Endothelial cell (in vitro differentiated cells): ENCODE measurements around the gene SLC25A23. TPM values are rescaled to one million over a fixed set of nuclear protein-coding genes. Genes with fewer than 3 reads are reported as not detected.

Experiments
- DNase-seq: peaks from one replicate; pipeline ENCODE4 v3.0.0; 2021; ENCODE audit warnings: low spot score
- H3K27ac Mint-ChIP-seq: one replicate; pipeline ENCODE4 v1.8.0; 2021; ENCODE audit warnings: mixed read lengths, inconsistent platforms; ENCODE audit not compliant: unreplicated experiment
- H3K27me3 Mint-ChIP-seq: one replicate; pipeline ENCODE4 v1.8.0; 2021; ENCODE audit warnings: mild to moderate bottlenecking, moderate library complexity, mixed read lengths, inconsistent platforms; ENCODE audit not compliant: unreplicated experiment
- H3K36me3 Mint-ChIP-seq: one replicate; pipeline ENCODE4 v1.8.0; 2021; ENCODE audit warnings: mild to moderate bottlenecking, low read depth, mixed read lengths, inconsistent platforms; ENCODE audit not compliant: unreplicated experiment
- H3K4me1 Mint-ChIP-seq: one replicate; pipeline ENCODE4 v1.8.0; 2021; ENCODE audit warnings: mild to moderate bottlenecking, mixed read lengths, inconsistent platforms; ENCODE audit not compliant: unreplicated experiment
- H3K4me3 Mint-ChIP-seq: one replicate; pipeline ENCODE4 v1.8.0; 2021; ENCODE audit warnings: mild to moderate bottlenecking, mixed read lengths, inconsistent platforms; ENCODE audit not compliant: unreplicated experiment
- H3K9me3 Mint-ChIP-seq: one replicate; pipeline ENCODE4 v1.8.0; 2021; ENCODE audit warnings: mixed read lengths, inconsistent platforms; ENCODE audit not compliant: unreplicated experiment
- total RNA-seq: library from RNA; stranded (reverse); fragmentation: NEBNext Ultra II Directional; extraction: Animal tissue kit (Norgen Biotek cat#: 25700); gene quantifications from one replicate; pipeline ENCODE4 v1.2.1, GENCODE V29; 2021; ENCODE audit not compliant: unreplicated experiment
- TF ChIP-seq, protein P1 (sequence below): fragments of 200-600 bp; sonication (generic); IDR thresholded peaks from one replicate; pipeline ENCODE4 v1.5.0; 2021; ENCODE audit warnings: antibody characterized with exemption; ENCODE audit not compliant: unreplicated experiment

The SLC25A23 gene
- total RNA-seq, 1 donor from 2014 or later = 20.7 TPM

DNA sequence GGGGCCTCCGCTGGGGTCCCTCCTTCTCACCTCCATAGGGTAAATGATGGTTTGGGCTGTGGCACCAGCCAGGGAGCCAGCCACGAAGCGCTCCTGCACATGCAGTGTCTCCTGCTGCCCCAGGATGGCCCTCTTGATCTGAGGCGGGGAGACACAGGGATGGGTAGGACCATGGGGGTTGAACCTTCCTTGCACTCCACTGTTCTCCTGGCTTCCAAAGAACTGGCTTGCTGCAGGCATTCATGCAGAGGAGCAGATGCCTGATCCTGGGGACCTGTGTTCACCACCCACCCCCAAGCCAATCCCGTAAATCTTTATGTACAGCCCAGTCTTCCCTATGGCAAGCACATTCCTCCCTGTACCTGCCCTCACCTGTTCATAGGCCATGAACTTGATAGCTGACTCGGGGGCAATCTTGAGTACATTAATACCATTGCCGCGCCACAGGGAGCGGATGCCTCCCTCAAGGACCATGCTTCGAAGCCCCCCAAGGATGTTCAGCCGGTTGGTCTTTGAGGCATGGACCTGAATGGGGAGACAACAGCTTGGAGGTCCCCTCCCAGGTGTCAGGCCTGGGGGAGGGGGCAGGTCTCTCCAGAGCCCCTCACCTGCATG, 5.5 kb downstream of the SLC25A23 start:
- TF ChIP-seq, protein P1, sequence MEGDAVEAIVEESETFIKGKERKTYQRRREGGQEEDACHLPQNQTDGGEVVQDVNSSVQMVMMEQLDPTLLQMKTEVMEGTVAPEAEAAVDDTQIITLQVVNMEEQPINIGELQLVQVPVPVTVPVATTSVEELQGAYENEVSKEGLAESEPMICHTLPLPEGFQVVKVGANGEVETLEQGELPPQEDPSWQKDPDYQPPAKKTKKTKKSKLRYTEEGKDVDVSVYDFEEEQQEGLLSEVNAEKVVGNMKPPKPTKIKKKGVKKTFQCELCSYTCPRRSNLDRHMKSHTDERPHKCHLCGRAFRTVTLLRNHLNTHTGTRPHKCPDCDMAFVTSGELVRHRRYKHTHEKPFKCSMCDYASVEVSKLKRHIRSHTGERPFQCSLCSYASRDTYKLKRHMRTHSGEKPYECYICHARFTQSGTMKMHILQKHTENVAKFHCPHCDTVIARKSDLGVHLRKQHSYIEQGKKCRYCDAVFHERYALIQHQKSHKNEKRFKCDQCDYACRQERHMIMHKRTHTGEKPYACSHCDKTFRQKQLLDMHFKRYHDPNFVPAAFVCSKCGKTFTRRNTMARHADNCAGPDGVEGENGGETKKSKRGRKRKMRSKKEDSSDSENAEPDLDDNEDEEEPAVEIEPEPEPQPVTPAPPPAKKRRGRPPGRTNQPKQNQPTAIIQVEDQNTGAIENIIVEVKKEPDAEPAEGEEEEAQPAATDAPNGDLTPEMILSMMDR = no peak
- Mint-ChIP-seq H3K4me1 (peaks cover 4% of the 10 kb centered on the region), H3K27me3 (peaks cover 7% of the 10 kb centered on the region), H3K9me3 (no peaks in the 10 kb centered on the region), H3K36me3 (peaks cover 20% of the 10 kb centered on the region), H3K4me3 (no peak overlapping the region), H3K27ac (no peak overlapping the region)
- DNase-seq = no peak

DNA sequence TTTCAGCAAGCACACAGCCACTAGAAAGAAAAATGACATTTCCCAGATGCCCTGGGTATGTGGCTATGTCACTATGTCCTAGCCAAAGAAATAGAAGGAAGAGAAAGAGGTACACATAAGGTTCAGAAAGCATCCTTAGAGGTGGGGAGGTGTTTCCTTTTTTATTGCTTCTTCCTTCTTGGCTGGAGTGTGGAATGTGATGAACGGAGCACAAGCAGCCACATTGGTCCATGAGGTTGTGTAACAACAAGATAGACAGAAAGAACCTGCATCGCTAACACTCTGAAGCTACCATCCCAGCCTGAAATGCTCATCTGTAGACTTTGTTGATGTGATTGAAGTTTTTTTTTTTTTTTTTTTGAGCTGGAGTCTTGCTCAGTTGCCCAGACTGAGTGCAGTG, 6.7 kb downstream of the SLC25A23 start:
- Mint-ChIP-seq H3K9me3 (no peaks in the 10 kb centered on the region), H3K4me3 (no peak overlapping the region), H3K36me3 (peaks cover 20% of the 10 kb centered on the region), H3K4me1 (no peaks in the 10 kb centered on the region), H3K27me3 (peaks cover 7% of the 10 kb centered on the region), H3K27ac (no peak overlapping the region)
- DNase-seq = no peak
- TF ChIP-seq, protein P1 = no peak

DNA sequence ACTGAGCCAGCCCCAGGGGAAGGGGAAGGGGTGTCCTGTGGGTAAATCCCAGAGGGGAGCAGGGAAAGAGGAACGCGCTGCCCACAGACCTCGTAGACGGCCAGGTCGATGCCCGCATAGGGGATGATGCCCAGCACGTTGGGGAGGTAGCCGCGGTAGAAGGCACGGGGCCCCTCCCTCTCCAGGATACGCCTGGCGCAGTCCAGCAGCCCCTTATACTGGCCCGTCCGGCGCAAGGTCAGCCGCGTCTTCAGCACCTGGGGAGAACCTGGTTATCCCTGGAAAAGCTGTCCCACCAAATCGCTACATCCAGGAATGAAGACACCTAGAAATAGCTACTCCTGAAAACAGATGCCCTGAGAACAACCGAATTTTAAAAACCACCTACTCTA, 7.4 kb downstream of the SLC25A23 start:
- H3K27me3 Mint-ChIP-seq = peaks cover 4% of the 10 kb centered on the region
- H3K4me1 Mint-ChIP-seq = no peaks in the 10 kb centered on the region
- no peak overlapping the region for H3K4me3 Mint-ChIP-seq
- H3K27ac Mint-ChIP-seq = no peak overlapping the region
- DNase-seq = no peak
- H3K36me3 Mint-ChIP-seq = peaks cover 20% of the 10 kb centered on the region
- TF ChIP-seq, protein P1 = no peak
- no peaks in the 10 kb centered on the region for H3K9me3 Mint-ChIP-seq

DNA sequence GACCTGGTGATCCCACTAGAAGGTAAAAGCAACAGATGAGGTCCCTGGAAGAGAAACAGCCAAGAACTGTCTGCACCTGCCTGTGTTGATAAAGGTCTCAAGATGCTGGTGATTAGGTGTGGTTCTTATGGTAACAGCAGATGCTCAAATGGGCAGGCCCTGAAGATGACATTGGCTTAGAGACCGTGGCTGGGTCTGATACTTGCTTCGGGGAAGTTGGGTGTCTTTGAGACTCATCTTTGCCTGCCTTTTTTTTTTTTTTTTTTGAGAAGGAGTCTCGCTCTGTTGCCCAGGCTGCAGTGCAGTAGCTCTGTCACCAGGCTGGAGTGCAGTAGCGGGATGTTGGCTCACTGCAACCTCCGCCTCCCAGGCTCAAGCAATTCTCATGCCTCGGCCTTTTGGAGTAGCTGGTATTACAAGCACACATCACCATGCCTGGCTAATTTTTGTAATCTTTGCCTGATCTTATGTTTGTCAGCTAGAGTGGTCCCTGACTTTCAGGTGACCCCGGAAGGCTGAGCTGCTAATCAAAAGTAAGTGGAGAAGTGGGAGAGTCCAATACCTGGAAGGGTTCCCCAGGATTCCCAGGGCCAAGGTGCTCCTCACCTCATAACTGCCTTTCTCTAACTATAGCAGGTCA, 7.9 kb downstream of the SLC25A23 start:
- DNase-seq = no peak
- TF ChIP-seq, protein P1 = no peak
- peaks cover 20% of the 10 kb centered on the region for H3K36me3 Mint-ChIP-seq
- H3K27ac Mint-ChIP-seq = no peak overlapping the region
- no peak overlapping the region for H3K4me3 Mint-ChIP-seq
- peaks cover 4% of the 10 kb centered on the region for H3K27me3 Mint-ChIP-seq
- H3K4me1 Mint-ChIP-seq = no peaks in the 10 kb centered on the region
- no peaks in the 10 kb centered on the region for H3K9me3 Mint-ChIP-seq

DNA sequence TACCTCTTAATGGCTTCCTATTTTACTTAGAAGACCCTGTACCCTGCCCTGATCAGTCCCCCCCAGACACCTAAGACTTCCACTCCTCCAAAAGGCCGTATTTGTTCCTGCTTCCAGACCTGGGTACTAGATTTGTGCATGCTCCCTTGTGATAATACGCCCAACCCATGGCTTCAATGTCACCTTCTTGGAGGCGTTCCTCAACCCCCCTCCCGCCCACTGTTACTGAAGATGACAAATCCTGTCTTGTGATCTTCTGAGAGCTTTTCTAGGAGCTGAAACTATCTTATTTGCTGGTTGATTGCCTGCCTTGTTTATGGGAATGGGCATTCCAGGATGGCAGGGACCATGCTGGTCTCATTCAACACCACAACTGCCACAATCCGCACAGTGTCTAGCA, 9.4 kb downstream of the SLC25A23 start:
- Mint-ChIP-seq H3K4me3 (peak overlapping the region; percentile 16), H3K36me3 (peaks cover 23% of the 10 kb centered on the region), H3K27ac (no peak overlapping the region), H3K27me3 (peaks cover 4% of the 10 kb centered on the region), H3K9me3 (no peaks in the 10 kb centered on the region), H3K4me1 (no peaks in the 10 kb centered on the region)
- TF ChIP-seq, protein P1 = no peak
- DNase-seq = no peak
